ENCODE data around the gene CD82.

The CD82 gene

GRCh38 chr11:44578279-44578678 lies 12.8 kb downstream of the CD82 start:
- no peak for DNase-seq

GRCh38 chr11:44579302-44579761 lies 13.9 kb downstream of the CD82 start:
- DNase-seq = no peak

GRCh38 chr11:44580701-44581100 lies 15.2 kb downstream of the CD82 start:
- DNase-seq = no peak

GRCh38 chr11:44581246-44581645 lies 15.8 kb downstream of the CD82 start:
- no peak for DNase-seq

GRCh38 chr11:44582641-44583352 lies 17.3 kb downstream of the CD82 start:
- no peak for DNase-seq

- DNase-seq = no peak
Observed at GRCh38 chr11:44583353-44583669, 17.8 kb downstream of the CD82 start.

GRCh38 chr11:44585421-44585820 lies 20.0 kb downstream of the CD82 start:
- no peak for DNase-seq

- no peak for DNase-seq
Observed at GRCh38 chr11:44589301-44589700, 23.8 kb downstream of the CD82 start.

GRCh38 chr11:44590769-44591168 lies 25.3 kb downstream of the CD82 start:
- DNase-seq = no peak

GRCh38 chr11:44591557-44591956 lies 26.1 kb downstream of the CD82 start:
- DNase-seq = no peak

GRCh38 chr11:44592125-44592940 lies 26.9 kb downstream of the CD82 start:
- no peak for DNase-seq

- DNase-seq = no peak
Observed at GRCh38 chr11:44593251-44593650, 27.8 kb downstream of the CD82 start.

- DNase-seq = no peak
Observed at GRCh38 chr11:44595006-44595405, 29.5 kb downstream of the CD82 start.

GRCh38 chr11:44595964-44596381 lies 30.5 kb downstream of the CD82 start:
- DNase-seq = no peak

- DNase-seq = peak; percentile 77
Observed at GRCh38 chr11:44596525-44597276, 31.2 kb downstream of the CD82 start.

- no peak for DNase-seq
Observed at GRCh38 chr11:44597358-44598012, 32.0 kb downstream of the CD82 start.

GRCh38 chr11:44598831-44599230 lies 33.4 kb downstream of the CD82 start:
- DNase-seq = no peak

GRCh38 chr11:44600261-44600660 lies 34.8 kb downstream of the CD82 start:
- no peak for DNase-seq

- DNase-seq = no peak
Observed at GRCh38 chr11:44600839-44601383, 35.4 kb downstream of the CD82 start.

- DNase-seq = peak; percentile 46
Observed at GRCh38 chr11:44601471-44602370, 36.3 kb downstream of the CD82 start.

- DNase-seq = no peak
Observed at GRCh38 chr11:44602891-44603310, 37.4 kb downstream of the CD82 start.

GRCh38 chr11:44604171-44604581 lies 38.7 kb downstream of the CD82 start:
- no peak for DNase-seq
